Duodenal mucosa (tissue), 2 donors: Measurements from ENCODE around the gene NOP14.
"Not testable (repeated sequence)": the region's sequence is repeated elsewhere in the genome, so short reads cannot be mapped to it uniquely, and the experiment has no call there.

Experiments used
- H3K27ac ChIP-seq: one replicate; pipeline ENCODE4 v1.7.0; 2013; ENCODE audit warnings: low read depth, low read length
- H3K27me3 ChIP-seq, 2 donors: one replicate each; pipeline ENCODE4 v1.7.0; 2013; ENCODE audit warnings: low read length in 2 of 2, control low read depth in 1 of 2; ENCODE audit not compliant: insufficient read depth in 2 of 2, control insufficient read depth in 1 of 2
- H3K36me3 ChIP-seq, 2 donors: one replicate each; pipeline ENCODE4 v1.7.0; 2013; ENCODE audit warnings: low read length in 2 of 2, control low read depth in 1 of 2; ENCODE audit not compliant: insufficient read depth in 2 of 2, control insufficient read depth in 1 of 2
- H3K4me1 ChIP-seq, 2 donors: one replicate each; pipeline ENCODE4 v1.7.0; 2013; ENCODE audit warnings: low read length in 2 of 2, control low read depth in 1 of 2; ENCODE audit not compliant: insufficient read depth in 2 of 2, control insufficient read depth in 1 of 2
- H3K4me3 ChIP-seq, 2 donors: one replicate each; pipeline ENCODE4 v1.7.0; 2013; ENCODE audit warnings: low read length in 2 of 2, low read depth in 1 of 2
- H3K9ac ChIP-seq, 2 donors: one replicate each; pipeline ENCODE4 v1.7.0; 2013; ENCODE audit warnings: low read length in 2 of 2, low read depth in 1 of 2
- H3K9me3 ChIP-seq, 2 donors: one replicate each; pipeline ENCODE4 v1.7.0; 2013; ENCODE audit warnings: low read length in 2 of 2, control low read depth in 1 of 2; ENCODE audit not compliant: control insufficient read depth in 1 of 2

The NOP14 gene

GRCh38 chr4:2991243-2991642, 28.0 kb upstream of the NOP14 start:
- no peaks in the 10 kb centered on the region for H3K27me3 ChIP-seq
- H3K4me3 ChIP-seq: no peak overlapping the region
- no peaks in the 10 kb centered on the region for H3K4me1 ChIP-seq
- no peak overlapping the region for H3K9ac ChIP-seq
- no peaks in the 10 kb centered on the region for H3K9me3 ChIP-seq
- no peaks in the 10 kb centered on the region for H3K36me3 ChIP-seq
- no peak overlapping the region for H3K27ac ChIP-seq

DNA sequence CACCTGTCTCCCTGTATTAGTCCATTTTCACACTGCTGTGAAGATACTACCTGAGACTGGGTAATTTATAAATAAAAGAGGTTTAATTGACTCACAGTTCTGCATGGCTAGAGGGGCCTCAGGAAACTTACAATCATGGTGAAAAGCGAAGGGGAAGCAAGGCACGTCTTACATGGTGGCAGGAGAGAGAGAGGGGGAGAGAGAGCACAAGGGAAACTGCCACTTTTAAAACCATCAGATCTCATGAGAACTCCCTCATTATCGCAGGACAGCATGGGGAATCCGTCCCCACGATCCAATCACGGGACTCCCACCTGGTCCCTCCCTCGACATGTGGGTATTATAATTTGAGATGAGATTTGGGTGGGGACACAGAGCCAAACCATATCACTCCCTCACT, 20.5 kb upstream of the NOP14 start:
- not testable (repeated sequence) for H3K27me3 ChIP-seq, H3K27ac ChIP-seq, H3K4me1 ChIP-seq, H3K4me3 ChIP-seq, H3K36me3 ChIP-seq, H3K9ac ChIP-seq
- peaks cover 10 to 14% of the 10 kb centered on the region in 2 donors for H3K9me3 ChIP-seq

DNA sequence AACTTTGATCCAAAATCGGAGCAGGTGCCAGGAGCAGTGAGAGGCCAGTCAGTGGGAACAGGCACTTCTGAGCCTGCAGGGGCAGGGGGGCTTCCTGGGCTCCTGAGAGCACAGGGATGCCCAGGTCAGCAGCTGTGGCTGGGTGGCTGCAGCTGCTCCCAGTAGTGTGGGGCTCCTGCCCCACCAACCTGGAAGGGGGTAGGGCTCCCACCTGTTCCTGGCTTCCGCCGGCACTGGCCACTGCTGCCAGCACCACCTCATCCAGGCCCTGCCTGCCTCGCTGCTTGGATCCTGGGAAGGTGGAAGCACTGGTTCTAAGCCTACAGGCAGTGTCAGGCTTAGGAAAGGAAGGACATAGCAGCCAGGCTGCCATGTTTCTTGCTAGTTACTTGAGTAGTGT, 18.8 kb upstream of the NOP14 start:
- peaks cover 10 to 14% of the 10 kb centered on the region in 2 donors for H3K9me3 ChIP-seq
- H3K9ac ChIP-seq: no peak overlapping the region
- no peaks in the 10 kb centered on the region for H3K27me3 ChIP-seq
- no peaks in the 10 kb centered on the region for H3K4me1 ChIP-seq
- no peak overlapping the region for H3K4me3 ChIP-seq
- H3K27ac ChIP-seq: no peak overlapping the region
- no peaks in the 10 kb centered on the region for H3K36me3 ChIP-seq

DNA sequence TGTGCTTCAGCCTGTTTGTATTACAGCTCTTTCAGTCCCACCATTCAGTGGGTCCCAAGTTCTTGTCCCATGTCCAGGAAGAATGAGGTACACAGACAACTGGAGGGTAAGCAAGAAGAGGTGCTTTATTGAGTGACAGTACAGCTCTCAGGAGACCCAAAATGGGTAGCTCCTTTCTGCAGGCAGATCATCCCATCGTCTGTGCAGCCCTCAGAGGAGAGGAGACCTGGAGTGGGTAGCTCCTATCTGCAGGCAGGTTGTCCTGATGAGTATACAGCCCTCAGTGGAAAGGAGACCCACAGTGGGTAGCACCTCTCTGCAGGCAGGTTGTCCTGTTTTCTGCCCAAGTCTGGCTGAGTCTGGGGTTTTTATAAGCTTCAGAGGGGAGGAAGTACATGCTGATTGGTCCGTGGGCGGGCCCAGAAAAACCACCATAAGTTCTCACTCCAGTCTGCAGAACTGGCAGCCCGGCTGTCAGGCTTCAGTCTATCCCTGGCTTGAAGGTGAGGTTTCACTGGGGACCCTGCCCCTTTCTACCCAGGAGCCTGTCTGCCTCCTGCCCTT, 18.1 kb upstream of the NOP14 start:
- no peaks in the 10 kb centered on the region for H3K27me3 ChIP-seq
- no peaks in the 10 kb centered on the region for H3K36me3 ChIP-seq
- H3K9me3 ChIP-seq: peaks cover 10 to 14% of the 10 kb centered on the region in 2 donors

GRCh38 chr4:2977211-2978088, 14.2 kb upstream of the NOP14 start:
- Histone ChIP-seq H3K4me3 (no peak overlapping the region), H3K9me3 (peaks cover 10 to 14% of the 10 kb centered on the region in 2 donors), H3K4me1 (no peaks in the 10 kb centered on the region), H3K27ac (no peak overlapping the region), H3K9ac (no peak overlapping the region), H3K36me3 (no peaks in the 10 kb centered on the region), H3K27me3 (no peaks in the 10 kb centered on the region)

More for the DNA sequence above, 18.1 kb upstream of the NOP14 start:
- H3K4me1 ChIP-seq: no peaks in the 10 kb centered on the region
- H3K9ac ChIP-seq: no peak overlapping the region
- H3K27ac ChIP-seq: no peak overlapping the region
- no peak overlapping the region for H3K4me3 ChIP-seq

DNA sequence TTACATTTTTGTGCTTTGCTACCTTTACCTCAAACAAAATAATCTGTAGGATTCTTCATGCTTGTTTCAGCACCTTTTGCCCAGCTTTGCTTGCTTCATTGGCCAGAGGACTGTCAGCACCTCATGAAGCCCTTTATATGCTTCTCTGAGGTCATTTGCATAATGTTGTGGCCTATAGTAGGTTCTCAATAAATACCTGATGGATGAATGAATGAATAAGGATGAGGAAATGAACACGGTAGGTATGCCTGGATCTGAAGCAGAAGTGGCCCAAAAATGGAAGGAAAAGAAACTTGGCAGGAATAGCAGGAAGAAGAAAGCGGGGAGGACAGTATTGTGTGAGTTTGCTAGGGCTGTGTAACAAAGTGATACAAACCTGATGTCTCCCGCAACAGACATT, 8.1 kb upstream of the NOP14 start:
- no peaks in the 10 kb centered on the region for H3K27me3 ChIP-seq
- H3K9me3 ChIP-seq: no peaks in the 10 kb centered on the region
- H3K4me3 ChIP-seq: no peak overlapping the region
- no peaks in the 10 kb centered on the region for H3K4me1 ChIP-seq
- H3K36me3 ChIP-seq: no peaks in the 10 kb centered on the region
- H3K27ac ChIP-seq: no peak overlapping the region
- H3K9ac ChIP-seq: no peak overlapping the region

- Histone ChIP-seq H3K27me3 (no peaks in the 10 kb centered on the region), H3K9ac (no peak overlapping the region), H3K36me3 (no peaks in the 10 kb centered on the region)
Measured at GRCh38 chr4:2968381-2968780, 5.2 kb upstream of the NOP14 start.

DNA sequence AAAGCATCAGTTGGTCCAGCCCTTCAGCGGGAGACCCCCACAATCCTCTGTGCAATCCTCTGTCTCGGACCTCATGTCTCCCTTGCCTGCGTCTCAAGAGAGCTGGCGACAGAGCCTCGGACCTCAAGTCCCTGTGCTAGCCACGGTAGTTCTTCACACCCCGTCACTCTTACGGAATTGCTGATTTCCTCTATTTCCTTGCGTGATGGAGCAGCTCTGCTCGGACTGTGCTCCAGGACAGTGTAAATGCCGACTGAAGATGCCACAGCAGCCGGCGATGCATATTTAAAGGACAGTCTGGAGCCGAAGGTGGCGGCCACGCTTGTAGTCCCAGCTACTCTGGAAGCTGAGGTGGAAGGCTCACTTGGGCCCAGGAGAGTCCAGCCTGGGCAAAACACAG, 2.1 kb upstream of the NOP14 start:
- H3K4me3 ChIP-seq: no peak overlapping the region
- no peaks in the 10 kb centered on the region for H3K27me3 ChIP-seq
- H3K9ac ChIP-seq: no peak overlapping the region
- no peaks in the 10 kb centered on the region for H3K36me3 ChIP-seq
- no peaks in the 10 kb centered on the region for H3K9me3 ChIP-seq
- no peak overlapping the region for H3K27ac ChIP-seq
- peaks cover 12 to 20% of the 10 kb centered on the region in 2 donors for H3K4me1 ChIP-seq

More at GRCh38 chr4:2968381-2968780, 5.2 kb upstream of the NOP14 start:
- H3K4me3 ChIP-seq: no peak overlapping the region
- peaks cover 0 to 6% of the 10 kb centered on the region in 2 donors for H3K4me1 ChIP-seq
- no peak overlapping the region for H3K27ac ChIP-seq
- H3K9me3 ChIP-seq: no peaks in the 10 kb centered on the region

DNA sequence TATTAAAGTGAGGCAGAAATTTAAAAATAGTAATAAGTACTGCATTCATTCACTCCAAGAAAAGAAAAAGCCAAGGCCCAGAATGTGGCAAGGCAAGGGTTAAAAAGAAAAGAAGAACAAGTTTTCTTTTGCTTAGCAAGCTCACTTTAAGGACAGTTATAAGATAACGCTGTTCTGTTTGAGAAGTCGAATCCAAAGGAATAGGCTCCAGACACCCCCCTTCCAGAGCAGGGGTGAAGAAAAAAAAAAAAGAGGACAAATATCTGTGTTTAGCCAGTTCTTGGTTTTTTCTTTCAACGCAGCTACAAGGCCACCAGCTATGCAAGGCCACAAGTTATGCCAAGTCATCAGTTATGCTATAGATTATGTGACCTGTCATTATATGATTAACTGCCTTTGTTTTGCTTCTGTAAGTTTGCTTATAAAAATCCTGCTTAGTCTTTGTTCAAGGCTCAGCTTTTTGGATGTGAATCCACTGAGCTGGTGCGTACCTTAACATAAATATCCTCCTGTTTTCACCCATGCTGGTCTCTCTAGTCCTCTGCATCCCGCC, 1.6 kb upstream of the NOP14 start:
- Histone ChIP-seq H3K4me1 (peaks cover 12 to 20% of the 10 kb centered on the region in 2 donors), H3K4me3 (peak overlapping the region; percentile 65 to 92), H3K27ac (no peak overlapping the region), H3K36me3 (no peaks in the 10 kb centered on the region), H3K9ac (no peak overlapping the region), H3K27me3 (no peaks in the 10 kb centered on the region), H3K9me3 (no peaks in the 10 kb centered on the region)

- H3K4me3 ChIP-seq: peak overlapping the region; percentile 65 to 92
- peak overlapping the region; percentile 42 for H3K27ac ChIP-seq
- H3K36me3 ChIP-seq: peaks cover 0 to under 1% of the 10 kb centered on the region in 2 donors
- no peaks in the 10 kb centered on the region for H3K27me3 ChIP-seq
- peaks cover 12 to 20% of the 10 kb centered on the region in 2 donors for H3K4me1 ChIP-seq
- no peaks in the 10 kb centered on the region for H3K9me3 ChIP-seq
- peak overlapping the region; percentile 25 to 49 for H3K9ac ChIP-seq
Measured at GRCh38 chr4:2963966-2964471, 813 bp upstream of the NOP14 start.
